ENCODE measurements around the gene HIVEP3. TPM values are rescaled to one million over a fixed set of nuclear protein-coding genes. Genes with fewer than 3 reads are reported as not detected.

HIVEP3 gene
- total and polyA plus RNA-seq, 7 donors, result 0.70 to 3.4 (median 2.1) TPM

DNA sequence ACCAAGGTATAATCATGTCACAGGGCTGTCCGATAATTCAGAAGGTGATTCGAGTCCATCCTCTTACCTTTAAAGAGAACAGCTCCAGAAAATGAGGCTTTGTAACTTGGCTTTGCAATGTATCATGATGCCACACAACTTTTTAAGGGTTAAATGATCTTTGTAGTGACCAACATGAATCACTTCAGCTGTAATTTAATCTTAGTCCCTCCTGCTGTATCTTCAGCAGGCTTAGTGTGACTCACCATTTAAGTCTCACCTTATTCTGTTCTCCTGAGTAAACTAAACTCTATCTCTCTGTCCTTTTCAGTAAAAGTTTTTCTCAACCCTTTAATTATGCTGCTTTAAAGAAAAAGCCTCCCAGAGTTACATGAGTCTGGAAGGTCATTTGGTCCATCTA is 1.9 kb upstream of the HIVEP3 start:
- TF ChIP-seq, protein P1, sequence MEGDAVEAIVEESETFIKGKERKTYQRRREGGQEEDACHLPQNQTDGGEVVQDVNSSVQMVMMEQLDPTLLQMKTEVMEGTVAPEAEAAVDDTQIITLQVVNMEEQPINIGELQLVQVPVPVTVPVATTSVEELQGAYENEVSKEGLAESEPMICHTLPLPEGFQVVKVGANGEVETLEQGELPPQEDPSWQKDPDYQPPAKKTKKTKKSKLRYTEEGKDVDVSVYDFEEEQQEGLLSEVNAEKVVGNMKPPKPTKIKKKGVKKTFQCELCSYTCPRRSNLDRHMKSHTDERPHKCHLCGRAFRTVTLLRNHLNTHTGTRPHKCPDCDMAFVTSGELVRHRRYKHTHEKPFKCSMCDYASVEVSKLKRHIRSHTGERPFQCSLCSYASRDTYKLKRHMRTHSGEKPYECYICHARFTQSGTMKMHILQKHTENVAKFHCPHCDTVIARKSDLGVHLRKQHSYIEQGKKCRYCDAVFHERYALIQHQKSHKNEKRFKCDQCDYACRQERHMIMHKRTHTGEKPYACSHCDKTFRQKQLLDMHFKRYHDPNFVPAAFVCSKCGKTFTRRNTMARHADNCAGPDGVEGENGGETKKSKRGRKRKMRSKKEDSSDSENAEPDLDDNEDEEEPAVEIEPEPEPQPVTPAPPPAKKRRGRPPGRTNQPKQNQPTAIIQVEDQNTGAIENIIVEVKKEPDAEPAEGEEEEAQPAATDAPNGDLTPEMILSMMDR (IDR thresholded peaks at IDR 0.05), result no peak
- Histone ChIP-seq H3K4me3 (no peak overlapping the region), H3K27ac (peak overlapping the region; percentile 87), H3K9me3 (no peaks in the 10 kb centered on the region), H3K4me1 (peaks cover 29% of the 10 kb centered on the region), H3K36me3 (ENCODE audit: insufficient read depth in 1 of 2, low read depth in 1 of 2) (no peaks in the 10 kb centered on the region), H3K27me3 (ENCODE audit: insufficient read depth in 3 of 3, low read length in 2 of 3) (no peaks in the 10 kb centered on the region)
- intact Hi-C loops (cut with DNase I), result loop anchor here in 1 of 2 donors (2.0 kb wide), 1 partner anchor 34 kb away; no protein-coding TSS in a partner anchor
- ATAC-seq, result peak; percentile 56 to 69 (median 60)
- DNase-seq, result no peak
- WGBS, 3 donors, result 32 to 85% (median 54%) methylated on average over 2 of the region's 2 CpGs

DNA sequence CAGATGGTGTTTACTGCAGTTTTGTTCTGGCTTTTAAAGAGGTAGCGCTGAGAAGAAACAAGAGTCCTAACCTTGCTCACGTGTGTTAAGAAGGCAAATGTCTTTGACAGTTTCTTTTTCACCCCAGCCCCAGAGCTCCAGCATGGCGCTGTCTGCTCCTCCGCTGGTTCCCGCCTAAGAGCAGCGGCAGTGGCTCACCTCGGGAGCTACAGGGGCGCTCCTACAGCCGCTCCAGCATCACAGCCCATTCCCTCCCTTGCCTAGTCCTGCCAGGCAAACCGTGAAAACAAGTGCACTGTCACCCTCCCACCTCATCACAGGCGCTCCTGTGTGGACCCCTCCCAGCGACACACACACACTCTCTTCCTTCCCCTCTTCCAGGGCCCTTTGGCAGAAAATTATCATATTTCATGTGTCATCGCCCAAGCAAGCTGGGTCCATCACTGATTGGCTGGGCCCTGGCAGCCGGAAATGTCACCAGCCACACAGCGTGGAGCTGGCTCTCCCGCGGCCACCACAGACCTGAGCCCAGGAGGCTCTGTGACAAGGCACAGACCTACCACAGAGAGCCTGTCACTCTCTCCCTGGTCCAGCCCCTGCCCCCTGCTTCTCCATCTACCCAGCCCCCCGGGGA is 1.2 kb upstream of the HIVEP3 start:
- Histone ChIP-seq H3K4me3 (peak overlapping the region; percentile 80), H3K4me1 (peaks cover 29% of the 10 kb centered on the region), H3K9me3 (no peaks in the 10 kb centered on the region), H3K27ac (peak overlapping the region; percentile 87), H3K27me3 (ENCODE audit: insufficient read depth in 3 of 3, low read length in 2 of 3) (no peaks in the 10 kb centered on the region), H3K36me3 (ENCODE audit: insufficient read depth in 1 of 2, low read depth in 1 of 2) (no peaks in the 10 kb centered on the region)
- TF ChIP-seq, protein P1 (IDR thresholded peaks at IDR 0.05), result no peak
- ATAC-seq, result peak; percentile 90 to 96 (median 94)
- 21 to 53% (median 27%) methylated on average over 18 of the region's 18 CpGs for WGBS, 3 donors
- DNase-seq, result peak; percentile 63 to 86
- intact Hi-C loops (cut with DNase I), result loop anchor here in 1 of 2 donors (2.0 to 5.0 kb wide), 2 partner anchors 35 to 112 kb away; no protein-coding TSS in a partner anchor

DNA sequence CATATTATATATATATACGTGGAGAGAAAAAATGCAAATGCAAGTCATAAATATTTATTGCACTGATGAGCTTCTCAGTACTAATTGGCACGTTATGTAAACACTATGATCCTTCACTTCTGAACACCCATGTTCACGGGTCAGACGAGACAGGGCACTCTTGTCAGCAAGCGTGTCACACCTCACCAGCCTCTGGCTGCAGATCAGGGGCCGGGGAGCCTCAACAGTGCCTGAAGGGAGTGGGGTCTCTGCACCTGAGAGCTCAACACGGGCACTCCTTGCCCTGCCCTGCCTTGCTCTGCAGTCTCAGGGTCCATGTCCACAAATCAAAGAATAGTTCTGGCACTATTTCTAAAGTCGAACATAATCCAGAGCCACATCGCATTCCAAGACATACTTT is 409 bp upstream of the HIVEP3 start:
- H3K27me3 ChIP-seq (ENCODE audit: insufficient read depth in 3 of 3, low read length in 2 of 3), result no peaks in the 10 kb centered on the region
- TF ChIP-seq, protein P1 (IDR thresholded peaks at IDR 0.05), result no peak
- intact Hi-C loops (cut with DNase I), result loop anchor here in 1 of 2 donors (5.0 kb wide), 1 partner anchor 113 kb away; no protein-coding TSS in a partner anchor
- WGBS, 3 donors, result 31 to 63% (median 37%) methylated on average over 9 of the region's 9 CpGs
- peak overlapping the region; percentile 80 for H3K4me3 ChIP-seq
- no peaks in the 10 kb centered on the region for H3K9me3 ChIP-seq
- peaks cover 29% of the 10 kb centered on the region for H3K4me1 ChIP-seq
- H3K36me3 ChIP-seq (ENCODE audit: insufficient read depth in 1 of 2, low read depth in 1 of 2), result no peaks in the 10 kb centered on the region
- ATAC-seq, result peak in 1 of 4 donors; percentile 2
- peak overlapping the region; percentile 87 for H3K27ac ChIP-seq
- DNase-seq, result no peak

DNA sequence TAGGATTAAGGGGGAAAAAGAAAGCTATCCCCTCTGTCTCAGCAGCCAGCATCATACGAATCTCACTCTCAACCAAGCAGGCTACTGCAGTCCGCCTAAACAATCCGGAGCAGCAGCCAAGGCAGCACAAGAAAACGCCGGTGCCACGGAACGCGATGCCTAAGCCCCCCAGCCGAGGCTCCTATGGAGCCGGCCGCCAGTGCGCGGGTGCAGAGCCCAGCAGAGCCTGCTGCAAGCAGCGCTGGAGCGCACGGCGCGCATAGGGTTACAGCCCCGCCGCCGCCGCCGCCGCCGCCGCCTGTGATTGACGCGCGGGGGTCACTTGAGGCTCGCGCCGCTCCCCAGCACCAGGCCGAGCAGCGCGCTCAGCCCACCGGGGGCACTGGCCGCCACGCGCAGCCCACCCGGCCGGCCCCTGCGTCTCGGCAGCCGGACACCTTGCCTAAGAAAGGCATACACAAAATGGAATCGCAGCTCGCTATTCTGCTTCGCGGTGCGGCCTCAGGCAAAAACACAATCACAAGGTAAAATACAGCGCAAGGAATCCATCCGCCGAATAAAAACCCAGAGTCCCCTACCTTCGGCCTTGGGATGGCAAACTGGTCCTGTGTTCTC is 780 bp downstream of the HIVEP3 start:
- Histone ChIP-seq H3K4me1 (peaks cover 29% of the 10 kb centered on the region), H3K27me3 (ENCODE audit: insufficient read depth in 3 of 3, low read length in 2 of 3) (no peaks in the 10 kb centered on the region), H3K9me3 (no peaks in the 10 kb centered on the region), H3K36me3 (ENCODE audit: insufficient read depth in 1 of 2, low read depth in 1 of 2) (no peaks in the 10 kb centered on the region), H3K27ac (peak overlapping the region; percentile 87), H3K4me3 (peak overlapping the region; percentile 80)
- ATAC-seq (peak; percentile 62 to 80 (median 72)), DNase-seq (peak; percentile 37 to 67)
- intact Hi-C loops (cut with DNase I), result loop anchor here in 1 of 2 donors (5.0 kb wide), 1 partner anchor 114 kb away; no protein-coding TSS in a partner anchor
- 1 to 2% (median 1%) methylated on average over 44 to 53 of the region's 53 CpGs for WGBS, 3 donors
- TF ChIP-seq, protein P1 (IDR thresholded peaks at IDR 0.05), result no peak
